ENCODE data around the gene ERCC1. TPM values are rescaled to one million over a fixed set of nuclear protein-coding genes. Genes with fewer than 3 reads are reported as not detected.

Gene ERCC1
- total and polyA plus RNA-seq, 9 donors, result 41.1 to 98.6 (median 83.1) TPM

DNA sequence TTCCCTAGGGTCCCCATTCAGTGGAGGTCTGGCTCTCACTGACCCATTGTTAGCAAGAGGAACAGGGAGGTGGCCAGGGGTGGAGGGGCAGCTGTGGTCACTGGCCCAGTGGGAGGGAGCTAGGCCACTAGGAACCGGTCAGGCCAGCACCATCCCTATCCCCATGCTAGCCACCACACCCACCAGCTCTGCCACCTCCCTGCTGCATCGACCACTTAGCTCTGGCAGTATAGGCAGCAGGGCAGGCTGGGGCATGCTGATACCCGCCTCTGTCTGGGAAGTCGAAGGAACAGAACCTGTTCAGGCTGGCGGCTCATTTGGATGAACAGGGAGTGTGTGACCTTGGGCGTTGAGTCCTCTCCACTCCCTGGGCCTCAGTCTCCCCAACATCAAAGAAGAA is 23.5 kb downstream of the ERCC1 start:
- TF ChIP-seq, protein P1, sequence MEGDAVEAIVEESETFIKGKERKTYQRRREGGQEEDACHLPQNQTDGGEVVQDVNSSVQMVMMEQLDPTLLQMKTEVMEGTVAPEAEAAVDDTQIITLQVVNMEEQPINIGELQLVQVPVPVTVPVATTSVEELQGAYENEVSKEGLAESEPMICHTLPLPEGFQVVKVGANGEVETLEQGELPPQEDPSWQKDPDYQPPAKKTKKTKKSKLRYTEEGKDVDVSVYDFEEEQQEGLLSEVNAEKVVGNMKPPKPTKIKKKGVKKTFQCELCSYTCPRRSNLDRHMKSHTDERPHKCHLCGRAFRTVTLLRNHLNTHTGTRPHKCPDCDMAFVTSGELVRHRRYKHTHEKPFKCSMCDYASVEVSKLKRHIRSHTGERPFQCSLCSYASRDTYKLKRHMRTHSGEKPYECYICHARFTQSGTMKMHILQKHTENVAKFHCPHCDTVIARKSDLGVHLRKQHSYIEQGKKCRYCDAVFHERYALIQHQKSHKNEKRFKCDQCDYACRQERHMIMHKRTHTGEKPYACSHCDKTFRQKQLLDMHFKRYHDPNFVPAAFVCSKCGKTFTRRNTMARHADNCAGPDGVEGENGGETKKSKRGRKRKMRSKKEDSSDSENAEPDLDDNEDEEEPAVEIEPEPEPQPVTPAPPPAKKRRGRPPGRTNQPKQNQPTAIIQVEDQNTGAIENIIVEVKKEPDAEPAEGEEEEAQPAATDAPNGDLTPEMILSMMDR (IDR thresholded peaks at IDR 0.05), result no peak
- no peak for TF ChIP-seq POLR2A (IDR thresholded peaks at IDR 0.05)
- TF ChIP-seq EP300 (IDR thresholded peaks at IDR 0.05), result no peak
- intact Hi-C loops (cut with DNase I), result no loop called here
- H3K27me3 ChIP-seq, result no peaks in the 10 kb centered on the region
- H3K27ac ChIP-seq, result no peak overlapping the region
- H3K4me3 ChIP-seq, result no peak overlapping the region
- WGBS, 3 donors, result 79 to 86% (median 86%) methylated on average over 6 of the region's 6 CpGs
- DNase-seq, result no peak
- peaks cover 7% of the 10 kb centered on the region for H3K4me1 ChIP-seq (ENCODE audit: insufficient read depth)
- H3K9me3 ChIP-seq, result no peaks in the 10 kb centered on the region
- H3K36me3 ChIP-seq, result no peaks in the 10 kb centered on the region

DNA sequence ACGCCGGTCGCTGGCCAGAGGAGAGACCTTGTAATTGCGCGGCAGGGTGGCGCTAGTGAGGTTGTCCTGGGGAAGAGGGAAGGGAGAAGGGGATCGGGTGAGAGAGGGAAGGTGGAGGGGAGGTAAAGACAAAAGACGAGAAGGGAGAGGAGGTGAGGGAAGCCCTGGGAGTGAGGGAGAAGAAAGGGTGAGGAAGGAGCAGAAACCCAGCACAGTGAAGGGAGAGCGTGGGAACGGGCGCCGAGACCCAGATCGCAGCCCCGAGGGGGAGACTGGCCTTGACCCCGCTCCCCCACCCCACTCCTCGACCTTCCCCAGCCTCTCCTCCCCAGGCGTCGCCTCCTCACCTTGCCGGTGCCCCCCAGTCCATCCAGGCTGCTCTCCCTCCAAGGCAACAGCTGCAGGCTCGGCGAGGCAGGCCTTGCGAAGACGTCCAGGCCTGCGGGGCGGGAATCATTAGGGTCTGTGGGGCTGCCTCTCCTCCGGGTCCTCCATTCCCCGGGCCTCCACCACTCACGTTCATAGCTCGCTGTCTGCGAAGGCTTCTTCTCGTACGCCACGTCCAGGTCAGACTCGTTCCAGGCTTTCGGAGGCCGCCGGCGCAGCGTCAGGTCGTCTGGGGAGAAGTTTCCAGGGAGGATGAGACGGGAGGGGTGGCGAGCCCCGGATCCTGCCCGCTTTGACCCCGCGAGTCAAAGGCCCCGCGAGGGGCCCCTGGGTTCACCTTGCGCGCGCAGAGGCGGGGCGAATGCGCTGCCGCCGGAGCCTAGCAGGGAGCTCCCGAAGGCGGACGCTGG is 27.7 kb downstream of the ERCC1 start:
- DNase-seq, result no peak
- H3K4me3 ChIP-seq, result no peak overlapping the region
- H3K9me3 ChIP-seq, result no peaks in the 10 kb centered on the region
- intact Hi-C loops (cut with DNase I), result no loop called here
- no peaks in the 10 kb centered on the region for H3K27me3 ChIP-seq
- H3K4me1 ChIP-seq (ENCODE audit: insufficient read depth), result peaks cover 7% of the 10 kb centered on the region
- TF ChIP-seq EP300 (IDR thresholded peaks at IDR 0.05) (no peak), POLR2A (IDR thresholded peaks at IDR 0.05) (no peak)
- TF ChIP-seq, protein P1 (IDR thresholded peaks at IDR 0.05), result no peak
- no peak overlapping the region for H3K27ac ChIP-seq
- H3K36me3 ChIP-seq, result no peaks in the 10 kb centered on the region
- 67 to 70% (median 68%) methylated on average over 59 of the region's 59 CpGs for WGBS, 3 donors

DNA sequence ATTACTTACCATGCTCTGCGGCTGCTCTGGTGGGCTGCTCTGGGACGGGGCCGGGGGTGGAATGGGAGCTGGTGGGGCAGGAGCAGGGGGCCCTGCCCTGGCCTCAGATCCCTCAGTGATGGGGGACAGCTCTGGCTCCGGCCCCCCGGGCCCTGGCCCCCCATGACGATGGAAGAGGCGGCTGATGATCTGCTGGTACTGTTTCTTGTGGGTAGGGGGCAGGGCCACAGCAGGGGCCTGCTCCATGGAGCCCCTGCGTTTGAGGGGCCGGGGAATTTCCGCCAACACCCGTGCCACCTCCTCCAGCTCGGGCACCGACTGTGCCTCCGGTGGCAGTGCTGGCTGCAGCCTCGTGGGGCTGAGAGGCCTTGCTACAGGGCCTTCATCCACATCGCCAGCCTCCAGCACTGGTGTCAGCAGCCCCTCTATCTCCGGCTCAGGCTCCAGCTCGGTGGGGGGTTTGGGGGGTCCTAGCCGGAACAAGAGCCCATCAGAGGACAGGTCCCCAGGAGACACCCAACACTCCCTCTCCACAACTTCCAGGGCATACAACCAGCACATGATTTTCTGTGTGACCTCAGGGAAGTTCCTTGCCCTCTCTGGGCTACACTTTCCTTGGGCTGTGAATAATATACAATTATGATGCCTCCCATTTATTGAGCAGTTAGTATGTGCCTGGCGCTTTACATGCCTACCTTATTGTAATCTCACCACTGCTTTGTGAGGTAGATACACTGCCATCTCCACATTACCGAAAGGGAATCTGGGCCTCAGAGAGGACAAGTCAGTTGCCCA is 31.6 kb downstream of the ERCC1 start:
- Histone ChIP-seq H3K27me3 (no peaks in the 10 kb centered on the region), H3K4me1 (ENCODE audit: insufficient read depth) (no peaks in the 10 kb centered on the region), H3K27ac (no peak overlapping the region), H3K36me3 (no peaks in the 10 kb centered on the region), H3K9me3 (no peaks in the 10 kb centered on the region), H3K4me3 (no peak overlapping the region)
- DNase-seq, result no peak
- intact Hi-C loops (cut with DNase I), result no loop called here
- TF ChIP-seq EP300 (IDR thresholded peaks at IDR 0.05) (no peak), POLR2A (IDR thresholded peaks at IDR 0.05) (no peak)
- TF ChIP-seq, protein P1 (IDR thresholded peaks at IDR 0.05), result no peak
- 95 to 96% (median 95%) methylated on average over 20 to 21 of the region's 21 CpGs for WGBS, 3 donors

DNA sequence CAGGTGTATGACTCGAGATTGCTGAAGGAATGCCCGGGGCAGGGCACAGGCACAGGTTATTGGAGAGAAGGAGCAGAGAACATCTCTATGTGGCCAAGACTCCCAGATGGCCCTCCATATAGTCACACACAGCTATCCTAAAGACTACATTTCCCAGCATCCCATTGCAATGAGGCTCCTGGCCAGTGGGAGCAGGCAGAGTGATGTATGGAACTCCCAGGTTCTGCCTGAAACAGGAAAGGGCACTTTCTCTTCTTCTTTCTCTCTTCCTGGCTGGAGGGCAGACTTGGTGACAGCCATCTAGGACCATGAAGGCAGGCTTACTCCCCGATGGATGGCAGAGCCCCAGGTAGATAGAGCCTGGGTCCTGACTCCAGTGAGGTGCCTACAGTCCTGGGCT is 32.4 kb downstream of the ERCC1 start:
- intact Hi-C loops (cut with DNase I), result no loop called here
- H3K4me3 ChIP-seq, result no peak overlapping the region
- no peaks in the 10 kb centered on the region for H3K27me3 ChIP-seq
- TF ChIP-seq, protein P1 (IDR thresholded peaks at IDR 0.05), result no peak
- TF ChIP-seq EP300 (IDR thresholded peaks at IDR 0.05), result no peak
- TF ChIP-seq POLR2A (IDR thresholded peaks at IDR 0.05), result no peak
- H3K4me1 ChIP-seq (ENCODE audit: insufficient read depth), result no peaks in the 10 kb centered on the region
- H3K9me3 ChIP-seq, result no peaks in the 10 kb centered on the region
- WGBS, 3 donors, result 74 to 85% (median 79%) methylated on average over 3 of the region's 3 CpGs
- H3K36me3 ChIP-seq, result no peaks in the 10 kb centered on the region
- DNase-seq, result no peak
- H3K27ac ChIP-seq, result no peak overlapping the region

Measured in ovary (tissue), 9 donors.